ENCODE results near the gene CCDC127. TPM values are rescaled to one million over a fixed set of nuclear protein-coding genes. Genes with fewer than 3 reads are reported as not detected.

CCDC127 gene
- total and polyA plus RNA-seq, 2 of the 4 experiments (the other 2 are of a cell fraction), result 3.2 to 3.9 TPM

- H3K9me1 ChIP-seq (ENCODE audit: insufficient read depth, low read length), result 0 out of 2 replicates have a peak, but pooled peaks cover 2% of the 10 kb centered on the region
- no peak overlapping the region for H3K14ac ChIP-seq (replicated peaks; ENCODE audit: low read depth, low read length)
- no peak overlapping the region for H4K8ac ChIP-seq (ENCODE audit: low read depth in 2 of 2, low read length in 2 of 2)
- H2AK9ac ChIP-seq (replicated peaks; ENCODE audit: low read depth, low read length, poor library complexity), result no peak overlapping the region
- H3K27me3 ChIP-seq (ENCODE audit: control insufficient read depth, insufficient read depth, low read length), result peaks cover 16% of the 10 kb centered on the region
- no peak overlapping the region for H2BK20ac ChIP-seq (ENCODE audit: low read depth, low read length)
- dilution Hi-C loops (cut with HindIII; ENCODE audit: low sequenced_read_pairs, unreplicated experiment) (no loop called here), intact Hi-C loops (cut with micrococcal nuclease) (no loop called here), in situ Hi-C loops (cut with MboI; ENCODE audit: low sequenced_read_pairs) (no loop called here)
- no peak overlapping the region for H3K4ac ChIP-seq (ENCODE audit: low read depth, low read length)
- no peaks in the 10 kb centered on the region for H4K20me1 ChIP-seq (ENCODE audit: insufficient read depth, low read length)
- H4K5ac ChIP-seq (ENCODE audit: low read depth, low read length), result no peak overlapping the region
- no peak overlapping the region for H3K56ac ChIP-seq (ENCODE audit: extremely low read depth, insufficient read depth, low read length)
- no peaks in the 10 kb centered on the region for H3K36me3 ChIP-seq (ENCODE audit: control insufficient read depth, insufficient read depth, low read length)
- BruUV-seq (replicated peaks), result no TSS peak
- H2BK5ac ChIP-seq (ENCODE audit: low read depth, low read length, poor library complexity, severe bottlenecking), result no peak overlapping the region
- no peak overlapping the region for H2AK5ac ChIP-seq (ENCODE audit: low read depth, low read length)
- POLR2A ChIA-PET (ENCODE audit: unreplicated experiment), result no interaction called here
- DNase-seq (no peak), ATAC-seq (ENCODE audit: low read depth) (no peak)
- no peaks in the 10 kb centered on the region for H3K9me3 ChIP-seq (ENCODE audit: control insufficient read depth, insufficient read depth, low read length)
- no peak overlapping the region for H2BK15ac ChIP-seq (ENCODE audit: low read depth, low read length)
- no peaks in the 10 kb centered on the region for H3K4me1 ChIP-seq (ENCODE audit: control insufficient read depth, insufficient read depth, low read length)
- H3K79me1 ChIP-seq (ENCODE audit: low read depth in 1 of 2, low read length in 2 of 2), result no peaks in the 10 kb centered on the region
- no peak overlapping the region for H3K23ac ChIP-seq (ENCODE audit: low read depth, low read length)
- no peak overlapping the region for H4K91ac ChIP-seq (ENCODE audit: insufficient read depth, low read depth, low read length)
- no peak overlapping the region for H3K27ac ChIP-seq (ENCODE audit: insufficient read depth, low read length)
- H3K18ac ChIP-seq (ENCODE audit: low read depth, low read length), result no peak overlapping the region
- CTCF ChIA-PET, result no interaction called here
- no peak overlapping the region for H3K4me3 ChIP-seq (ENCODE audit: insufficient read depth, low read depth, low read length)
- TF ChIP-seq CEBPB (IDR thresholded peaks at IDR 0.05; ENCODE audit: low read depth, low read length) (no peak), BHLHE40 (IDR thresholded peaks at IDR 0.05; ENCODE audit: low read depth, low read length) (no peak), RFX5 (IDR thresholded peaks at IDR 0.05; ENCODE audit: low read depth, low read length) (no peak), MAZ (IDR thresholded peaks at IDR 0.05; ENCODE audit: borderline replicate concordance, low read depth, low read length) (no peak), SMC3 (IDR thresholded peaks at IDR 0.05; ENCODE audit: low read depth, low read length) (no peak), CTCF (conservative IDR thresholded peaks at IDR 0.05; ENCODE audit: low read depth, low read length) (no peak), FOS (IDR thresholded peaks at IDR 0.05; ENCODE audit: low read depth, low read length) (no peak), RAD21 (IDR thresholded peaks at IDR 0.05; ENCODE audit: low read length) (no peak), POLR2A (IDR thresholded peaks at IDR 0.05; ENCODE audit: low read depth, low read length) (no peak), RCOR1 (IDR thresholded peaks at IDR 0.05; ENCODE audit: insufficient replicate concordance, low read length) (no peak), MXI1 (IDR thresholded peaks at IDR 0.05; ENCODE audit: borderline replicate concordance, low read depth, low read length) (no peak), NFE2L2 (IDR thresholded peaks at IDR 0.05; ENCODE audit: low read depth, low read length) (no peak), MAFK (IDR thresholded peaks at IDR 0.05; ENCODE audit: low read depth, low read length) (no peak), CHD1 (IDR thresholded peaks at IDR 0.05; ENCODE audit: low read depth, low read length) (no peak)
- TF ChIP-seq, protein P1, sequence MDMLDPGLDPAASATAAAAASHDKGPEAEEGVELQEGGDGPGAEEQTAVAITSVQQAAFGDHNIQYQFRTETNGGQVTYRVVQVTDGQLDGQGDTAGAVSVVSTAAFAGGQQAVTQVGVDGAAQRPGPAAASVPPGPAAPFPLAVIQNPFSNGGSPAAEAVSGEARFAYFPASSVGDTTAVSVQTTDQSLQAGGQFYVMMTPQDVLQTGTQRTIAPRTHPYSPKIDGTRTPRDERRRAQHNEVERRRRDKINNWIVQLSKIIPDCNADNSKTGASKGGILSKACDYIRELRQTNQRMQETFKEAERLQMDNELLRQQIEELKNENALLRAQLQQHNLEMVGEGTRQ (IDR thresholded peaks at IDR 0.05; ENCODE audit: low read depth, low read length), result no peak
- TF ChIP-seq, protein P2, sequence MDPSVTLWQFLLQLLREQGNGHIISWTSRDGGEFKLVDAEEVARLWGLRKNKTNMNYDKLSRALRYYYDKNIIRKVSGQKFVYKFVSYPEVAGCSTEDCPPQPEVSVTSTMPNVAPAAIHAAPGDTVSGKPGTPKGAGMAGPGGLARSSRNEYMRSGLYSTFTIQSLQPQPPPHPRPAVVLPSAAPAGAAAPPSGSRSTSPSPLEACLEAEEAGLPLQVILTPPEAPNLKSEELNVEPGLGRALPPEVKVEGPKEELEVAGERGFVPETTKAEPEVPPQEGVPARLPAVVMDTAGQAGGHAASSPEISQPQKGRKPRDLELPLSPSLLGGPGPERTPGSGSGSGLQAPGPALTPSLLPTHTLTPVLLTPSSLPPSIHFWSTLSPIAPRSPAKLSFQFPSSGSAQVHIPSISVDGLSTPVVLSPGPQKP (IDR thresholded peaks at IDR 0.05; ENCODE audit: borderline replicate concordance, low read depth, low read length), result no peak
- H3K9ac ChIP-seq (ENCODE audit: low read depth, low read length), result no peak overlapping the region
- H3K4me2 ChIP-seq (ENCODE audit: low read depth, low read length), result no peak overlapping the region
- no peak overlapping the region for H2BK120ac ChIP-seq (ENCODE audit: low read depth, low read length)
- WGBS, 2 experiments (ENCODE audit: extremely low coverage in 2 of 2, insufficient read length in 1 of 2), result 88% methylated on average over 9 of the region's 12 CpGs; no CpG with 5 or more reads in 1 of the 2 experiments
- H2AFZ ChIP-seq (replicated peaks; ENCODE audit: low read length, poor library complexity), result no peak overlapping the region
Measured at GRCh38 chr5:182126-182525, 35.8 kb downstream of the CCDC127 start.
